Thoracic aorta (tissue), 2 donors: ENCODE data around the gene LBX2. TPM values are rescaled to one million over a fixed set of nuclear protein-coding genes. Genes with fewer than 3 reads are reported as not detected.

Experiments used
- ATAC-seq: fragments of 150-250 bp; one replicate; pipeline ENCODE4 v1.8.0; 2017; ENCODE audit warnings: low read depth; ENCODE audit not compliant: insufficient number of reproducible peaks, low FRiP score
- DNase-seq: peaks from one replicate; pipeline ENCODE4 v3.0.0-alpha.2; 2020; ENCODE audit warnings: low spot score
- H3K27ac ChIP-seq, 2 donors: fragments of 200-600 bp; sonication (generic); 1 replicate in 1 of 2; 2 replicates in 1 of 2; pipeline ENCODE4 v1.5.1; 2016; ENCODE audit warnings: mild to moderate bottlenecking in 2 of 2, moderate library complexity in 2 of 2
- H3K27me3 ChIP-seq: fragments of 200-600 bp; sonication (generic); replicated peaks from 2 replicates; pipeline ENCODE4 v1.6.0; 2016; ENCODE audit warnings: mild to moderate bottlenecking; ENCODE audit not compliant: insufficient read depth
- H3K36me3 ChIP-seq: fragments of 200-600 bp; sonication (generic); one replicate; pipeline ENCODE4 v1.5.1; 2016
- H3K4me1 ChIP-seq, 2 donors: fragments of 200-600 bp; sonication (generic); 1 replicate in 1 of 2; 2 replicates in 1 of 2; pipeline versions ENCODE4 v1.5.1 to v1.6.0; 2016; ENCODE audit warnings: low read depth in 2 of 2, mild to moderate bottlenecking in 1 of 2; ENCODE audit not compliant: control insufficient read depth in 1 of 2
- H3K4me3 ChIP-seq: fragments of 200-600 bp; sonication (generic); 2 replicates; pipeline ENCODE4 v1.5.1; 2016; ENCODE audit warnings: mild to moderate bottlenecking
- H3K9me3 ChIP-seq: fragments of 200-600 bp; sonication (generic); 2 replicates; pipeline ENCODE4 v1.5.1; 2016
- CTCF ChIP-seq: fragments of 200-600 bp; sonication (generic); IDR thresholded peaks from one replicate; pipeline ENCODE4 v1.5.1; 2019; ENCODE audit warnings: antibody characterized with exemption
- total RNA-seq, 2 donors: library from RNA; depleted of rRNA; stranded (reverse); fragments of >200 nt; gene quantifications; one replicate each; pipeline versions ENCODE4 v1.1.0 to v1.2.3, GENCODE V29; 2016

LBX2 gene
- total RNA-seq, 2 donors from 2014 or later: 0.54 to 0.71 TPM

- no peak for TF ChIP-seq CTCF
- Histone ChIP-seq H3K4me1 (peaks cover 21 to 52% of the 10 kb centered on the region in 2 donors), H3K4me3 (peak overlapping the region; percentile 80), H3K9me3 (no peaks in the 10 kb centered on the region), H3K27me3 (peaks cover 6% of the 10 kb centered on the region), H3K36me3 (peaks cover 16% of the 10 kb centered on the region), H3K27ac (peak overlapping the region in 1 of 2 donors; percentile 32)
- DNase-seq (no peak), ATAC-seq (no peak)
Observed at GRCh38 chr2:74502720-74503505, 3.5 kb upstream of the LBX2 start.

DNA sequence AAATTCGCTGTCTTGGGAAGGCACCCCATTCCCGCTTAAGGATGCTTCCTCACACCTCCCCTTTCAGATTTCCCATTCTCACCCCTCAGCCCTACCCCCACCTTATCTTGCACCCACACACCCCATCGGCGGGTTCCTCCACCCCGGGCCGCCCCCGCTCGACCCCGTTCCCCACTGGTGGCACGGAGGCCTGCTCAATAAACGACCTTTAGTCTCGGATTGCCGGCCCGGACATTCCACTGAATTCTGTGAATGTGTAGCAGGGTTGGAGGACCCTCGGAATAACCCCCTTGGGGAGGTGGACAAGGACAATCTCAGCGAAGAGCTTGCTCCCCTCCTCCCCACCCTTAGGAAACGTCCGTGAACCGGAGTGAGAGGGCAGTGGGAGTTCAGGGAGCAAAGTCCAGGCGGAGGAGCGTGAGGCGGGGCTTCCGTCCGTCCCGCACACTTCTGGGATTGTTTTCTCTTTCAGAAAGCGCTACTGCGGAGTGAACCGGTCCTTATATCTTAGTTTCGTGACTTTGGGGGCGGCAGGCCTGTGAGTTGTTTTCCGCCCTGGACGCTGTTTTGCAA lies 2.8 kb upstream of the LBX2 start:
- Histone ChIP-seq H3K27me3 (peaks cover 6% of the 10 kb centered on the region), H3K4me3 (peak overlapping the region; percentile 80), H3K27ac (no peak overlapping the region), H3K4me1 (peaks cover 25 to 57% of the 10 kb centered on the region in 2 donors), H3K36me3 (peaks cover 16% of the 10 kb centered on the region), H3K9me3 (no peaks in the 10 kb centered on the region)
- DNase-seq (no peak), ATAC-seq (no peak)
- no peak for TF ChIP-seq CTCF

- Histone ChIP-seq H3K27me3 (peaks cover 6% of the 10 kb centered on the region), H3K9me3 (no peaks in the 10 kb centered on the region), H3K4me1 (peaks cover 21 to 53% of the 10 kb centered on the region in 2 donors), H3K27ac (no peak overlapping the region), H3K4me3 (no peak overlapping the region), H3K36me3 (peaks cover 16% of the 10 kb centered on the region)
- no peak for TF ChIP-seq CTCF
- ATAC-seq (no peak), DNase-seq (no peak)
Observed at GRCh38 chr2:74501335-74502071, 2.1 kb upstream of the LBX2 start.

GRCh38 chr2:74500578-74500946 lies 1.2 kb upstream of the LBX2 start:
- H3K4me3 ChIP-seq: no peak overlapping the region
- no peaks in the 10 kb centered on the region for H3K9me3 ChIP-seq
- peaks cover 11% of the 10 kb centered on the region for H3K36me3 ChIP-seq
- H3K27me3 ChIP-seq: peaks cover 6% of the 10 kb centered on the region
- ATAC-seq (no peak), DNase-seq (no peak)
- H3K4me1 ChIP-seq: peaks cover 16 to 43% of the 10 kb centered on the region in 2 donors
- H3K27ac ChIP-seq: no peak overlapping the region
- TF ChIP-seq CTCF: no peak

DNA sequence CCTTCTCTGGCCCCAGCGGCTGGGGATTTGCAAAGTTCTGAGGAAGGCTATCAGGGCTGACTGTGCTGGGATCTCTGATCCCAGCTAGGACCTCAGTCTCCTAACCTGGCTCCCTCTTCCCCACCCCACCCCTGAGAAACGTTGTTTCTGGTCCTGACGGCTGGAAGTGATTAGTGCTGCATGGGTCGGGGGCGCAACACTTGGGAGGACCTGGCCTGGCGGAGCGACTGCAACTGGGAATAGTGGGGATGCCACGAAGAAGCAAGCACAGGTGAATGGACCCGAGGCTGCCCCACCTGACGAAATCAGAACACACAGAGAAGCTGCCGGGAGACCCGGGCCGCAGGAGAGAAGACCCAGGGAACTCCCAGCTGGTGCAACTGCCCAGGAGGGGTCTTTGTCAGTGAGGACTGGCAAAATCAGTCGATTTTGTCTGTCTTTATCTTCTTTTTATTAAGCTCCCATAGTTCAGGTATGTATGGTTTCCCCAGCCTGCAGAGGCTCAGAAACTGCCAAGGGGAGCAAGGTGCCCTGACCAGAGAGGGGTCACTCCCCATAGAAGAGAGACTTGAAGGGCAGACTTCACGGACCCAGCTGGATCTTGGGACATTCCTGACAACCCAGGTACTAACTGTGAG lies 656 bp upstream of the LBX2 start:
- no peak for TF ChIP-seq CTCF
- Histone ChIP-seq H3K27ac (no peak overlapping the region), H3K4me1 (peaks cover 16 to 41% of the 10 kb centered on the region in 2 donors), H3K4me3 (no peak overlapping the region), H3K27me3 (peaks cover 6% of the 10 kb centered on the region), H3K9me3 (no peaks in the 10 kb centered on the region), H3K36me3 (peaks cover 6% of the 10 kb centered on the region)
- no peak for DNase-seq
- ATAC-seq: no peak
